GM18526 (cell line): ENCODE measurements around the gene ITGB8.
A peak's percentile ranks its signal among the peaks of the same experiment; 100 is the strongest.

Experiments used
- POLR2A ChIP-seq: IDR thresholded peaks from 3 replicates; pipeline ENCODE4 v1.6.1; 2011; ENCODE audit not compliant: insufficient read length; ENCODE audit errors: extremely low read depth

The ITGB8 gene

DNA sequence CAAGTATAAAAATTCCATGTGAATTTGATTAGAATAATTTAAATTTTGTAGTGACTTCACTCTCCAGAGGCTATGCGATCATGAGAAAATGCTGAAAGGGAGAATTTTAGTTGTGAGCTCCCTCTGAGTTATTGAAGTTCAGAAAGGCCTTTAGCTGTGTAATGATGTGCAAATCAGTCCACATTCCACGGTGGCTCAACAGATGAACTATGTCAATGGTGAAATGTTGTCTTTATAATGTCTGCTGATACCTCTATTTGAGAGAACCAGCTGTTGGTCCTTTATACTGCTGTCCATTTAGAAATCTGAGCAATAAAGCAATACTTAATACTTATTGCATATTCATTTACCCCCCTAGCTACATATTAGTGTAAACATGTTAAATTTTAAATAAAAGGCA lies 7.1 kb upstream of the ITGB8 start:
- TF ChIP-seq POLR2A, result no peak

DNA sequence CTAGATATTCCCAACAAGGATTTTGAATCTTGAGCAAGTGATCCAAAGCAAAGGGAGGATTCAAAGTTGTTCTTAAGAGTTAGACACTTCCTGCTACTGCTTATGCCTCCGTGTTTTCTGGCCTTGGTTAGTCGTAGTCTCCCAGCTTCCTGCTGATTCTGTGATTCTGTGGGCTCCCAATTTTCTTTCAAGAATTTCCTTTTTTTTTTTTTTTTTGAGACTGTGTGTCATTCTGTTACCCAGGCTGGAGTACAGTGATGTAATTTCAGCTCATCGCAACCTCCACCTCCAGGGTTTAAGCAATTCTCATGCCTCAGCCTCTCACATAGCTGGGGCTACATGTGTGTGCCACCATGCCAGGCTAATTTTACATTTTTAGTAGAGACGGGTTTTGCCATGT lies 4.4 kb upstream of the ITGB8 start:
- TF ChIP-seq POLR2A, result no peak

DNA sequence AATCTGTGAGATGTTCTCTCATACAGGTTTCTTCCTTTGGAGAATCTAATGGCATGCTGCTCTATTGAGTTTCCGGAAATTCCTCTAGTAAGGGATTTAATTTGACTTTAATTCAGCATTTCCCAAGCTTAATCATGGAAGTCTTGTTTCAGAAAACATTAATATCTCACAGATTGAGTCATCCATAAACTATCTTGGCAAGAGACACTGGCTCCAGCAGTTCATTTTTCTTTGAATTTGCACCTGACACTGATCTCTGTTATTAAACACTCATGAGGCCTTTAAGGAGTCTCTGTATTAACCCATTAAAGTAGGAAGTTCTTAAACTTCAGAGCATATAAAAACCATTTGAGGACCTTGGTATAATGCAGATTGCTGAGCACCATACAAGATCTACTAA lies 3.6 kb upstream of the ITGB8 start:
- no peak for TF ChIP-seq POLR2A

DNA sequence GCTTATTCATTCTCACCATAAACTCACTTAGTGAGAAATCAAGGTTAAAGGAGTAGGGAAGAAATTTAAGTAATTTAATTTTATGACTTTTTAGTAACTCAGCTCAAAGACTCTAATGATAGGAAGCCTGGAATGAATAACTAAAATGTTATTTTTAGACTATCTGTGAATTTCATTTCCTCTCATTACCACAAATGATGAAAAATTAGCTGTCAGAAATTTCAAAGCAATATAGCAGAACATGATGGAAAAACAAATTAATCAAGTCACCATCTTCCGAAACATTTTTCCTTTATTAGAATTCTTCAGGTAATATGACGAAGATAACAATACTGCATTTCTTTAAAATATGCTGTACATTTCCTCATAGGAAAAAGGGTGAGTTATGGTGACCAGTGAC lies 2.7 kb upstream of the ITGB8 start:
- no peak for TF ChIP-seq POLR2A

DNA sequence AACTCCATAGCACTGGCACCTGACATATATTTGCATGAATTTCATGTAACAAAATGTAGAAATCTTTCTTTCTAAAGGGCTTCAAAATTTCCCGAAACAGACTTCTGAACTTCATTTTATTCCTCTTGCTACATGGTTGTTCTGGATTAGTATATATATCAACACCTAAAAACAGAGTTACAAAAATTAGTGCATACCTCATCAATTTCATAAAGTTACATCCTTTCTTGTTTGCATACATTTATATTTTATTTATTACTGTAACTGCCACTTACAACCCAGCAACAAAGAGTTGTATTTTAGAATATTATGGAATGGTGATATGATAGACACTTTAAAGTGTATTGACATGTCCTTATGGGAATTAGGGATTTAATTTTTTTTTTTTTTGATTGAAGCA lies 2.0 kb upstream of the ITGB8 start:
- no peak for TF ChIP-seq POLR2A

DNA sequence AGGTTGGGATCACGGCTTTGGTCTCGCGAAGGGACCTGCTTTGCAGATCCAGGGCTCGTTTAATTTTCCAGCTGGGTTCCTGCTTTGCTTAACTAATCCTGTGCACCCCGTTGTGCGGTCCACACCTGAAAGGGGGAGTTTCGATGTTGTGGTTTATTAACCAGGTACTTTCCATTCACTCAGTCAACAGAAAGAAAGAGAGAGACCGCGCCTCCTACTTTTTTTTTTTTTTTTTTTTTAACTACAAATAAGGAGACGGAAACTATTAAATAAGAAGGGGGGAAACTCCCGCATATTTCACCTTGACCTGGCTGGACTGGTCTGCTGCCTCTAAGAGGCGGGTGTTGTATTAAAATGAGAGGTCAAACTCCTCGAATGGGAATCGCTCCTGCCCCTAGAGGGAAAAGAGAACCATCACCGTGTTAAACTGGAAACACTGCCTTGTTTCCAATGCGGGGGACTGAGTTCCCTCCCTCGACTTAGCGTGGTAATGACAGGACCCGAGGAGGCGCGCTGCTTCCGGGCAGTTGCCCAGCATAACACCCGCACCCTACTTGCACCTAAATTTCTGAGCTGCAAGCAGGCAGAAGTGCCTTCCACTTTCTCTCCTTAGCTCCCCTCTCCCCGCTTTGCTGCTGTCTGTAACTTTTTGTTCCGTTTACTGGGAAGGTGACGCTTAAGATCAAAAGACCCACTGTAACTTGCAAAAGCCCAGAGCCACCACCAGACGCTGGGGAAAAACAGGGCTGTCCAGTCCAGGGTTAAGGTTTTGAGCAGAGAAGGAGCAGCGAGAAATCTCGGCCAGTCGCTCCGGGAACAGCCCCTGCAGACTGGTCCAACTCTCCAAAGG lies 1.1 kb upstream of the ITGB8 start:
- TF ChIP-seq POLR2A, result no peak

DNA sequence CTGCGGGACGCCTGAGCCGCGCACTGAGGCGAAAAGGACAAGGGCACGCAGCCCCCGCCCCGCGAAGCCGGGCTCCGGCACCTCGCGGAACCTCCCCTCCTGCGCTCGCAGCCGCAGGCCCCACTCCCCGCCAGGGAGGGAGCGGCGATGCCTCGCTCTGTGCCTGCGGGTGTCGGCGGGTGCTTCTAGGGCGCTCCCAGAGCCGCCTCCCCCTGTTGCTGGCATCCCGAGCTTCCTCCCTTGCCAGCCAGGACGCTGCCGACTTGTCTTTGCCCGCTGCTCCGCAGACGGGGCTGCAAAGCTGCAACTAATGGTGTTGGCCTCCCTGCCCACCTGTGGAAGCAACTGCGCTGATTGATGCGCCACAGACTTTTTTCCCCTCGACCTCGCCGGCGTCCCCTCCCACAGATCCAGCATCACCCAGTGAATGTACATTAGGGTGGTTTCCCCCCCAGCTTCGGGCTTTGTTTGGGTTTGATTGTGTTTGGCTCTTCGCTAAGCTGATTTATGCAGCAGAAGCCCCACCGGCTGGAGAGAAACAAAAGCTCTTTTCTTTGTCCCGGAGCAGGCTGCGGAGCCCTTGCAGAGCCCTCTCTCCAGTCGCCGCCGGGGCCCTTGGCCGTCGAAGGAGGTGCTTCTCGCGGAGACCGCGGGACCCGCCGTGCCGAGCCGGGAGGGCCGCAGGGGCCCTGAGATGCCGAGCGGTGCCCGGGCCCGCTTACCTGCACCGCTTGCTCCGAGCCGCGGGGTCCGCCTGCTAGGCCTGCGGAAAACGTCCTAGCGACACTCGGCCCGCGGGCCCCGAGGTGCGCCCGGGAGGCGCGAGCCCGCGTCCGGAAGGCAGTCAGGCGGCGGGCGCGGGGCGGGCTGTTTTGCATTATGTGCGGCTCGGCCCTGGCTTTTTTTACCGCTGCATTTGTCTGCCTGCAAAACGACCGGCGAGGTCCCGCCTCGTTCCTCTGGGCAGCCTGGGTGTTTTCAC lies 519 bp downstream of the ITGB8 start:
- peak; percentile 63 for TF ChIP-seq POLR2A

DNA sequence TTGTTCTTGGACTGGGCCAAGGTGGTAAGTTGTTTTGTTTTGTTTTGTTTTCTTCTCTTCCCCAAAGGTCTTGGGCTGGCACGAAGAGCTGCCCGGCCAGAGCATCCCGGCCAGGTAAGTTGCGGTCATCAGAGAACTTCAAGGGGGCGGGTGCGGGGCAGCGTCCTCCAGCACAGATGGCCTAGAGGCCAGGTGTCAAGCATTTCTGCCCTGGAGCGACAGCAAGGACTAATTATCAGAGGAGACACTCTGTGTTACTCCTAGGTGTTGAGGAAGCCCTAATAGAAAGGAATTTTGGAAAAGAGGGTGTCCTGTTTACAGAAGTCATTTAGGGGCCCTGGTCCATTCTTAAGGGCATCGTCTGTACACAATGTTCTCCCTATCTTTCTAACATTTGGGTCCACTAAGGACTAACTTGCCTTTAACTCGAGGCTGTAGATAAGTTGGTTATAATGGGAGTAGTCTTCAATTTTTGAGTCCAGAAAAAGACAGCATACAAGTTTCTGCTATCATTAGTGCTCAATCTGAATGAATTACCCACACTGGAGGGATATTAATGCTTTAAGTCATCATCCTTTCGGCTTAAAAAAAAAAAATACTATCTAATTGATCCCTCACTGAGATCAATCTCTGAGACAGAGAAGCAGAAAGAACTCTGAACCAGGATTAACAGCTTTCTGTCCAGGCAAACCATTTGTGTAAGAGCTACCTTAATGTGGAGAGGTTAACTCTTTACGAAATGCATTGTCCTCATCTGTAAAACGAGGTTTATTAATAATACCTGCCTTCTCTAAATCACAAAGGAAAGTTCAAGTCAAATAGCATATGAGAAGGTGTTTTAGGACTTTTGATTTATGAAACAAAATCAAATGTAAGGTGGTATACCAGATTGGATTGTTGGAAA lies 1.5 kb downstream of the ITGB8 start:
- no peak for TF ChIP-seq POLR2A

DNA sequence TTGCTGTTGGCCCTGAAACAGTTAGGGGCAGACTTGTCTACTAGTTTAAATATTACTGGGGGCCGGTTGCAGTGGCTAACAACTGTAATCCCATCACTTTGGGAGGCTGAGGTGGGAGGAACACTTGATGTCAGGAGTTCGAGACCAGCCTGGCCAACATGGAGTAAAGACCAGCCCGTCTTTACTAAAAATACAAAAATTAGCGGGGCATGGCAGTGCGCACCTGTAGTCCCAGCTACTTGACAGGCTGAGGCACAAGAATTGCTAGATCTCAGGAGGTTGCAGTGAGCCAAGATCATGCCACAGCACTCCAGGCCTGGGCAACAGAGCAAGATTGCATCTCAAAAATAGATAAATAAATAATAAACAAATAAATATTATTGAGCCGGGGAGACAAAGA lies 7.6 kb downstream of the ITGB8 start:
- TF ChIP-seq POLR2A, result no peak

DNA sequence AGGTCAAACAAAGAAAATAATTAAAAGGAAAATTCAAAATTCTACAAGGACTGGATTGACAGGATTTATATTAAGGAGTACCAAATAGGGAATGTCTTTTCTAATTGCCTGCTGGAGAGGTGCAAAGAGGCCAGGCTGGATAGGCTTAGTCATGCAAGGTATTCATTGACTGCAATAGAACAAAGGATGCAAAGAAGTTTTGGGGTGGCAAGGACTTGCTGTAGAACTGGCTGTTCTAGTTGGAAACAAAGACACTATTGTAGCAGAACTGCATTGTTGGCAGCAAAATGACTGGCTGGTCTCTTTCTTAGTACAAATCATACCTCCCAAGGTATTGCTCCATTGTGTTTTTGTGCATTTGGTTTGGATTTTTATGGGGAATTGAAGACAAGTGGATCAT lies 10.1 kb downstream of the ITGB8 start:
- no peak for TF ChIP-seq POLR2A

DNA sequence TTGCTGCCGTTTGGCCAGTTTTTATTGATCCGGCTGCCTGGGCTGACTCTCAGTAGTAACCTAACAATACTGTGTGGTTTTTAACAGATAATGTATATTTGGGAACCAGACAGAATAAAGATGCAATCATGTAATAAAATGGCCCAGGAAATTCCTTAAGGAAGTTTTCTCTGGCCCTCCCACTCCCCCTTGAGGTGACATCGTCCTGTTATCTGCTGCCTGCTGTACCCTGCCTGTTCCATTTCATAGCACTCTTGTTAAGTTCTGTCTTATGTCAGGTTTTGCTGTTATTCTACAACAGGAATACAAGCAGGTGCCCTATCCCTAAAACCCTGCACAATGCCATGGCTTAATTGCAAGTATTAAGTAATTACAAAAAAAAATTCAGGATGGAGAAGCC lies 12.5 kb downstream of the ITGB8 start:
- no peak for TF ChIP-seq POLR2A

DNA sequence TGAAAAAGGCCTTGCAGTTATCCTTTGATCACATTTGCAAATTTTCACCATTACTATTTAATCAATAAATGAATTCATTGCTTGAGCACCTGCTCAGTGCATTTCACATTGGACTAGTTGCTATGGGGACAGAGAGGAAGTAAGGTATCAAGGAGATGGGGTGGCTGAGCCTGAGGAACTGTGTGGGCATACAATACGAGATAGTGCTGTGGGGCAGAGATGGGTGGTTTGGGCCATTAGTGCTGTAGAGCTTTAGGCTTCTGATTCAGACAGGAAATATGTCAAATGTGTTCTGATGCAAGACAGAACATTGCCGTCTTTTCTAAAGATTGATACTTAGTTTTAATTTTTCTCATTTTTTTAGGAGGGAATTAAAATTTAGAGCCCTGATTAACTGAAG lies 13.2 kb downstream of the ITGB8 start:
- TF ChIP-seq POLR2A, result no peak

DNA sequence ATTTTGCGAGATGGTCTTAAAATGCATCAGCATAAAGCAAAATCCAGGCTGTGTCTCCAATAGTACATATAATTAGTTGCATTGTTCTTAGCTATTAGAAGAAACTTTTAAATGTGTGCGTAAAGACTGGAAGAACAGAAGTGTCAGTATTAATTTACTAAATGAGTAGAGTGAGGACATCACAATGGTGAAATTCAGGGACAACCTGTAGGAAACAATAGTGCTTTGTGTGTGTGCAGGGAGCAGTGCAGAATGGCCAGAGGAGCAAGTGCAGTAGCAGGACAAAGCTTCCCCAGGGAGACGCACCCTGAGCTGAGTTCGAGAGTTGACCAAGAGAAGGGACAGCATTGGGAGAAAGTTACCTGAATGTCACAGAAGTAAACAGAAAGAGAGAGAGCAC lies 13.7 kb downstream of the ITGB8 start:
- no peak for TF ChIP-seq POLR2A

DNA sequence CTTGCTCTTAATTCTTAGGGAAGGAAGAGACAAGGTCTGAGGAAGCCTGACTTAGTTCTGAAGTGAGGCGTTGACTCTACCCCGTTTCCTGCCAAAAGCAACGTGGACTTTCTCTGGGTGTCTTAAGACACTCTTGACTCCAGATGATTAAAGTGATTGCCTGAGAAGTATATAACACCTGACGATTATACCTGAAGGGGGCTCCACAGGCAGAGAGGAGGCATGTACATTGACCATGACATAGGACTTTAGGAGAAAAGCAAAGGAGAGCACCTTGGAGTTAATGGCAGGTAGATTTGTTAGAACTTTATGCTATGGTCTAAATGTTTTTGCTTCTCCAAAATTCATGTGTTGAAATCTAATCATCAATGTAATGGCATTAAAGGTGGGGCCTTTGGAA lies 15.9 kb downstream of the ITGB8 start:
- no peak for TF ChIP-seq POLR2A

DNA sequence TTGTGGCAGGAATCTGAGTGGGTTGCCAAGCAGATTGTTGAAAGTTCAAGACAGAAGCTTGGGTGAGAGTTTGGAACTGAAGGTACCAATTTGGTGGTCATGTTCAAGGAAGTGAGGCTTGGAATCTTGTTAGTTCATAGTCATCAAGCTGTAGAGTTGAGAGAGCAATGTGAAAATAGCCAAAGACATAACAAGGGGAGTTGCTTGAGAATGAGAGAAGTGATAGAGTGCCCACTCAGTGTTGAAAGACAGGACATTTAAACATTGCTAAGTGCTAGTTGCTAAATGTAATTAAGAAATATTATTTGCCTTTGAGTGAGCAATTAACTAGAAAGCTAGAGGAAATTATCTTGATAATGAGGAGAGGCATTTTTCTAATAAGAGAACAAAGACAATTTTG lies 17.0 kb downstream of the ITGB8 start:
- TF ChIP-seq POLR2A, result no peak
